CD4-positive, alpha-beta T cell (primary cell): ENCODE results near the gene COMMD7. TPM values are rescaled to one million over a fixed set of nuclear protein-coding genes. Genes with fewer than 3 reads are reported as not detected.

Experiments
- ATAC-seq: fragments of 200-7000 bp; cut with Tn5 transposase; one replicate; pipeline ENCODE4 v1.10.0; 2022; ENCODE audit warnings: mild to moderate bottlenecking; ENCODE audit not compliant: poor library complexity
- CTCF ChIA-PET: fragments of 350-600 bp; sonication (Branson Sonifier 250); formaldehyde crosslinking; loops from one replicate; lab custom pipeline; 2021; ENCODE audit warnings: antibody characterized with exemption, inconsistent platforms; lab: Charles Lee
- POLR2A ChIA-PET: fragments of 350-600 bp; sonication (Branson Sonifier 250); formaldehyde crosslinking; loops from one replicate; lab custom pipeline; 2021; ENCODE audit warnings: antibody characterized with exemption, inconsistent platforms; lab: Charles Lee
- DNase-seq, 14 experiments: peaks; one replicate each; pipeline ENCODE4 v3.0.0-alpha.2; 2013 to 2020; ENCODE audit warnings: mixed read lengths in 2 of 14
- H3K27ac ChIP-seq, 2 donors: one replicate each; pipeline versions ENCODE4 v1.5.1 to v1.7.0; 2013; ENCODE audit warnings: low read length in 2 of 2, low read depth in 1 of 2, mild to moderate bottlenecking in 1 of 2
- H3K27me3 ChIP-seq, 2 experiments: 1 replicate in 1 of 2; 2 replicates in 1 of 2; pipeline versions ENCODE4 v1.6.1 to v1.7.0; 2013; ENCODE audit warnings: low read length in 2 of 2, control low read depth in 1 of 2, mild to moderate bottlenecking in 1 of 2, moderate library complexity in 1 of 2; ENCODE audit not compliant: insufficient read depth in 2 of 2, control insufficient read depth in 1 of 2
- H3K36me3 ChIP-seq: one replicate; pipeline ENCODE4 v1.6.1; 2013; ENCODE audit warnings: low read length, control low read depth; ENCODE audit not compliant: insufficient read depth
- H3K4me1 ChIP-seq: one replicate; pipeline ENCODE4 v1.6.1; 2013; ENCODE audit warnings: low read length, control low read depth; ENCODE audit not compliant: insufficient read depth
- H3K4me3 ChIP-seq: one replicate; pipeline ENCODE4 v1.5.1; 2013; ENCODE audit warnings: mild to moderate bottlenecking, low read length, moderate library complexity
- H3K9me3 ChIP-seq, 2 experiments: 1 replicate in 1 of 2; 2 replicates in 1 of 2; pipeline versions ENCODE4 v1.6.1 to v1.7.0; 2013; ENCODE audit warnings: low read length in 2 of 2, mild to moderate bottlenecking in 2 of 2, control low read depth in 1 of 2, moderate library complexity in 1 of 2; ENCODE audit not compliant: control insufficient read depth in 1 of 2, insufficient read depth in 1 of 2
- H3K27ac Mint-ChIP-seq: one replicate; pipeline ENCODE4 v1.8.0; 2020; ENCODE audit warnings: mixed read lengths
- H3K27me3 Mint-ChIP-seq: one replicate; pipeline ENCODE4 v1.8.0; 2021; ENCODE audit warnings: mixed read lengths
- H3K36me3 Mint-ChIP-seq: one replicate; pipeline ENCODE4 v1.8.0; 2021; ENCODE audit warnings: low read depth, mixed read lengths
- H3K4me1 Mint-ChIP-seq: one replicate; pipeline ENCODE4 v1.8.0; 2021; ENCODE audit warnings: low read depth, mixed read lengths
- H3K4me3 Mint-ChIP-seq: one replicate; pipeline ENCODE4 v1.8.0; 2020; ENCODE audit warnings: mild to moderate bottlenecking, mixed read lengths
- H3K9me3 Mint-ChIP-seq: one replicate; pipeline ENCODE4 v1.8.0; 2020; ENCODE audit warnings: mixed read lengths
- intact Hi-C, 2 experiments: fragments of 100-400 bp; cut with DNase I in 1 of 2; cut with micrococcal nuclease in 1 of 2; formaldehyde crosslinking; loops; one replicate each; pipeline versions ENCODE4 v1.15.1 to v1.9.0; 2023 to 2025; cut with DNase I, micrococcal nuclease
- total RNA-seq, 174 experiments: library from RNA in 2 of 174; stranded (reverse) in 2 of 174; gene quantifications; one replicate each; pipeline ENCODE4 v1.2.3 and lab custom pipeline; 2021 to 2026
- TF ChIP-seq, protein P1 (sequence below): fragments of 200-600 bp; IDR thresholded peaks from one replicate; pipeline ENCODE4 v1.8.0; 2022; ENCODE audit warnings: antibody characterized with exemption, mild to moderate bottlenecking

Gene COMMD7
- total RNA-seq, 2 experiments from 2014 or later, result 30.3 to 30.4 TPM

DNA sequence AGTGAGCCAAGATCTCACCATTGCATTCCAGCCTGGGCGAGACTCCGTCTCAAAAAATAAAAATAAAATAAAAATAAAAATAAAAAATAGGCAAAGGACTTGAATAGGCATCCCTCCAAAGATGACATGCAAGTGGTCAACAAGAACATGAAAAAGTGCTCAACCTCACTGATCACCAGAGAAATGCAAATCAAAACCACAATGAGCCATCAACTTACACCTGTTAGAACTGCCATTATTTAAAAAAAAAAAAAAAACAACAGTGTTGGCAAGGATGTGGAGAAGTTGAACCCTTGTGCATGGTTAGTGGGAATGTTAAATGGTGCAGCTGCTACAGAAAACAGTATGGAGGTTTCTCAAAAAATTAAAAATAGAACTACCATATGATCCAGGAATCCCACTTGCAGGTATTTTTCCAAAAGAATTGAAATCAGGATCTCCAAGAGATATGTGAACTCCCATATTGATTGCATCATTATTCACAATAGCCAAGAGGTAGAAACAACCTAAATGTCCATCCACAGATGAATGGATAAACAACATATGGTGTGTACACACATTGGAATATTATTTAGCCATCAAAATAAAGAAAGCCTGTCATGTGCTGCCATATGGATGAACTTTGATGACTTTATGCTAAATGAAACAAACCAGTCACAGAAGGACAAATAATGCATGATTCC lies 72.4 kb downstream of the COMMD7 start:
- POLR2A ChIA-PET, result no interaction called here
- H3K4me1 ChIP-seq, result peaks cover 18% of the 10 kb centered on the region
- no peaks in the 10 kb centered on the region for H3K36me3 ChIP-seq
- Mint-ChIP-seq H3K4me1 (peaks cover 20% of the 10 kb centered on the region), H3K27ac (no peak overlapping the region), H3K4me3 (no peak overlapping the region), H3K36me3 (no peaks in the 10 kb centered on the region), H3K9me3 (no peaks in the 10 kb centered on the region), H3K27me3 (no peaks in the 10 kb centered on the region)
- TF ChIP-seq, protein P1, sequence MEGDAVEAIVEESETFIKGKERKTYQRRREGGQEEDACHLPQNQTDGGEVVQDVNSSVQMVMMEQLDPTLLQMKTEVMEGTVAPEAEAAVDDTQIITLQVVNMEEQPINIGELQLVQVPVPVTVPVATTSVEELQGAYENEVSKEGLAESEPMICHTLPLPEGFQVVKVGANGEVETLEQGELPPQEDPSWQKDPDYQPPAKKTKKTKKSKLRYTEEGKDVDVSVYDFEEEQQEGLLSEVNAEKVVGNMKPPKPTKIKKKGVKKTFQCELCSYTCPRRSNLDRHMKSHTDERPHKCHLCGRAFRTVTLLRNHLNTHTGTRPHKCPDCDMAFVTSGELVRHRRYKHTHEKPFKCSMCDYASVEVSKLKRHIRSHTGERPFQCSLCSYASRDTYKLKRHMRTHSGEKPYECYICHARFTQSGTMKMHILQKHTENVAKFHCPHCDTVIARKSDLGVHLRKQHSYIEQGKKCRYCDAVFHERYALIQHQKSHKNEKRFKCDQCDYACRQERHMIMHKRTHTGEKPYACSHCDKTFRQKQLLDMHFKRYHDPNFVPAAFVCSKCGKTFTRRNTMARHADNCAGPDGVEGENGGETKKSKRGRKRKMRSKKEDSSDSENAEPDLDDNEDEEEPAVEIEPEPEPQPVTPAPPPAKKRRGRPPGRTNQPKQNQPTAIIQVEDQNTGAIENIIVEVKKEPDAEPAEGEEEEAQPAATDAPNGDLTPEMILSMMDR, result no peak
- H3K4me3 ChIP-seq, result no peak overlapping the region
- ATAC-seq, result no peak
- H3K27me3 ChIP-seq, result no peaks in the 10 kb centered on the region
- H3K9me3 ChIP-seq, result no peaks in the 10 kb centered on the region
- H3K27ac ChIP-seq, result no peak overlapping the region
- DNase-seq, result no peak
- intact Hi-C loops, result loop anchor here (5.0 to 10.0 kb wide), 4 partner anchors 424 to 626 kb away; no protein-coding TSS in a partner anchor
- CTCF ChIA-PET, result interaction anchor here (0.7 kb wide), 2 partner anchors 142 to 233 kb away, joined by 3 read pairs; no protein-coding TSS in a partner anchor

DNA sequence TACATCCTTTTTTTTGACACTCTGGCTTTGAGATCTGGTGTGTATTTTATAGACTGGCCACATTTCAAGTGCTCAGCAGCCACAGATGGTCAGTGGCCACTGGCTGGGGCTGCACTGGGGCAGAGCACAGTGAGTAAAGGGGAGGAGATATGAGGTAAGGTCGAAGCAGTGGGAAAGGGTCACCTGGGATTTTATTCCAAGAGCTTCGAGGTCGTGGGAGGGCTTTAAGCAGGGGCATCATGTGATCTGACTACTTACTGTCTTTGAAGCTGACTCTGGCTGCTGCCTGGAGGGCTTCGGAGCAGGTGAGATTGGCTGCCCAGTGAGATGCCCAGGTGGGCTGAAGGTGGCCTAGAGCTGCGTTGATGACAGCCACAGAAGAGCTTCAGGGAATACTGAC lies 76.2 kb downstream of the COMMD7 start:
- TF ChIP-seq, protein P1, result no peak
- Mint-ChIP-seq H3K36me3 (no peaks in the 10 kb centered on the region), H3K9me3 (no peaks in the 10 kb centered on the region), H3K4me1 (peaks cover 5% of the 10 kb centered on the region), H3K27ac (no peak overlapping the region), H3K4me3 (no peak overlapping the region), H3K27me3 (no peaks in the 10 kb centered on the region)
- Histone ChIP-seq H3K36me3 (no peaks in the 10 kb centered on the region), H3K4me3 (no peak overlapping the region), H3K4me1 (peaks cover 5% of the 10 kb centered on the region), H3K27ac (no peak overlapping the region), H3K27me3 (no peaks in the 10 kb centered on the region), H3K9me3 (peaks cover 0 to 6% of the 10 kb centered on the region in 2 experiments)
- no peak for DNase-seq
- POLR2A ChIA-PET, result interaction anchor here (0.7 kb wide), 1 partner anchor 125 kb away, joined by 3 read pairs; no protein-coding TSS in a partner anchor
- ATAC-seq, result no peak
- intact Hi-C loops, result no loop called here
- CTCF ChIA-PET, result interaction anchor here (0.8 to 1.2 kb wide), 2 partner anchors 15 to 123 kb away, joined by 3 to 4 read pairs; no protein-coding TSS in a partner anchor

DNA sequence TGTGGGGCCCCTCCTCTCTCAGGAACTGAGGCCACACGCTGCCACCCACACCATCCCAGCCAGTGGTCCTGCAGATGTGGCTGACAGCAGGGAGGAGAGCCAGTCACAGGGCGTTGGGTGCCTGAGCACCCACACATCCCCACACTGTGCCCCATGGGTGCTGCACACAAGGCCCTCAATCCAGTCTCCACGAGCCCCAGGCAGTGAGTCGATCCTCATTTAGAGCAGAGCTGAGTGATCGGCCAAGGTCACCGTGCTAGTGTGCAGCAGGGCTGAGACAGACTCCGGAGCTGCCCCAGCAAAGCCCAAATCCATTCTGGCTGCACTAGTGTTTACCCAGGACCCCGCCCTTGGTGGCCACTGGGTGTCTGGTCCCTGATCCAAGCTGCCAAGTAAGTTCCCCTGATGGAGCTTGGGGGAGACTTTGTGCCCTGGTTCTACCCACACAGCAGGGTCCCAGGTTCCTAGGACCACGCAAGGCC lies 78.5 kb downstream of the COMMD7 start:
- DNase-seq (no peak), ATAC-seq (no peak)
- peaks cover 0 to 18% of the 10 kb centered on the region in 2 experiments for H3K9me3 ChIP-seq
- H3K4me3 ChIP-seq, result no peak overlapping the region
- no peaks in the 10 kb centered on the region for H3K27me3 ChIP-seq
- peaks cover 5% of the 10 kb centered on the region for H3K4me1 ChIP-seq
- Mint-ChIP-seq H3K4me1 (peaks cover 5% of the 10 kb centered on the region), H3K9me3 (no peaks in the 10 kb centered on the region), H3K4me3 (no peak overlapping the region), H3K36me3 (no peaks in the 10 kb centered on the region), H3K27me3 (no peaks in the 10 kb centered on the region), H3K27ac (no peak overlapping the region)
- no peaks in the 10 kb centered on the region for H3K36me3 ChIP-seq
- TF ChIP-seq, protein P1, result no peak
- H3K27ac ChIP-seq, result no peak overlapping the region
- intact Hi-C loops, result no loop called here
- CTCF ChIA-PET, result no interaction called here
- POLR2A ChIA-PET, result no interaction called here
